IPS-NIHi7 (cell line): Measurements from ENCODE around the gene PARD3.

Experiments used
- DNase-seq: peaks from one replicate; pipeline ENCODE4 v3.0.0; 2012; ENCODE audit warnings: mixed read lengths; ENCODE audit errors: extremely low spot score

PARD3 gene

DNA sequence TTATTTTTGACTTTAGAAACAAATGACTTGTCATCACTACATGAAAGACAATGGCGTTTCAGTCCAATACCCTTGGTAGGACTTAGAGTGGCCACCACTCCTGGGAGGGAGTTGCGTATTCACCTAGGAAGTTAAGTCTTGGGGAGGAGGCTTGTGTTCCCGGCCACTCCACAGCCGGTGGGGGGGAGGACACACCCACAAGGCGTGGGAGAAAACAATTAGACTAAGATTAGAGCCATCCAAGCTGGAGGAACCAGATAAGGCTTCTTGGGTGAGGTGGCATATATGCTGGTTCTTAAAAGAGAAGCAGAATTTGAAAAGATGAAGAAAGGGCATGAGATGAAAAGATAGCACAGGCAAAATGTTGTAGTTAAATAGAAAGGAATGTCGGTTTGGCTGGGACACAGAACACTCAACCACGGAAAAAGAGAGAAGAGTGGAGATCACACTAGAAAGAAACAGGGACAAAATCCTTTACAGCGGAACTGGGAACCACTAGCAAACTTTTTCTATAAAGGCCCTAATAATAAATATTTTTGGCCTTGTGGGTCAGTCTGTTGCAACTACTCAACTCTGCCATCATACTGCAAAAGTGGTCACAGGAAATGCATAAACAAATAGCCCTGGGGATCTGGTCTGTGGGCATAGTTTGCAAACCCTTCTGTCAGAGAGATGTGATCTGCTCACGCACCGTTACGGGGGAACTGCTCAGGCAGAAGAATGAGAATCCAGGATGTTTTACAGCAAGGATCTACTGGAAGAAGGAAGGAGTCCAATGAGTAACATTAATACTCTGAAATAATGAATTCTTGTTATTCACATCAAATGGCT is 651.8 kb downstream of the PARD3 start:
- no peak for DNase-seq

DNA sequence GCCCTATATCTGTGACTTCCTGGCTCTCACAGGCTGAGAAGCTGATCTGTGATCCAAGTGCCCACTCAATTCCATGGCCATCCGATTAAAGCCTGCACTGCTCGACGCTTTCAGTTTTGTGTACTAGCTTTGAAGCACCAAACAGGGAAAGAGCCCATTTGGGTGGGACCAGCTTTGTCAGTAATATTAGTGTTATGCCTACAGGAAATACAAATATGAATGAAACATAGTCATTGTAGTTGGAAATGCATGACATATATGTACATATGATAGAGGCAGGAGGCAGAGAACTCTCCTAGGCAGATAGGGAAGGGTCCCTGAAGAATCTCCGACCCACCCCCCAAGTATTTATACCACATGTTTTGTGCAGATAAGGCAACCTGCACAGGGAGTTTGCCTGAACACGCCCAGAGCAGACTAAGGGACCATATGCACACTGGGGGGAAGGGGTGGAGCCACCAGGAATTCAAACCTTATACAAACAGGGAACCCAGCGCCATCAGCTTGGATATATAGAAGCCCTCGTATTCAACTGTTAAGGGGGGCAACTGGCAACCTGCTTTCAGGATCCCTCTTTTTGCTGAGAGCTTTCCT is 653.2 kb downstream of the PARD3 start:
- DNase-seq, result no peak

DNA sequence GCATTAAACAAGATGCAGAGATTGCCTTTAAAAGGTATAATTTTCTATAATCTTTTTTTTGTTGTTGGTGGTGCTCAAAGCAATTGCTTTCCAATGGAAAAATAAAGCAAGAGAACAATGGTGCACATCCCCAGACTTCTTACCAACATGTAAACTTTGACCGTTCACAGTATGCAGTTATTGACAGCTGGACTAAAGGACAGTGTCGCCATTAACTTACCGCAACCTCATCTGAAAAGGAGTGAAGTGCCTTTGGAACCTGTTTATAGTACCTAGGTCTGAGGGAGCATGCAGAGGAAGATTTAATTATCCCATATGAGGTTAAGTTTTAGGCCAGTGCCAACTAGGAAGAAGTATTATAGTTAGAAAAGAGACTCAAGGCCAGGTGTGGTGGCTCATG is 654.5 kb downstream of the PARD3 start:
- DNase-seq, result no peak

DNA sequence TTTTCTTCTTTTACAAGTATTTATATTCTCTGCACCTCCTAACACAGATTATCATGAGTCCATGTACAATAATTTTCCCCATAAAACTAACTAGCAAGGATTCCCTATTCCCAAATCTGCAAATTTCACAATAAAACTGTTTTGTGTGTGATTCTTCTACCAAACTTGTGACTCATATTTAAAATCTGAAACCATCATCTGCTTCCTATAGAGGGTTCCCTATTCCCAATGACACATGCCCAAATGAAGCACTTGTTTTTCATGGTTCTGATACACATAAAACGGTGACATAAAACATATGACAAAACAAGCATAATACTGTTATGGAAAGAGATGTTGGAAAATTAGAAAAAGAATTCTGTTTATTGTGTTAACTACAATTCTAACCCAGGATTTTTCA is 657.6 kb downstream of the PARD3 start:
- DNase-seq, result no peak

- no peak for DNase-seq
These were observed 658.2 kb downstream of the PARD3 start for GRCh38 chr10:34156781-34157425.

DNA sequence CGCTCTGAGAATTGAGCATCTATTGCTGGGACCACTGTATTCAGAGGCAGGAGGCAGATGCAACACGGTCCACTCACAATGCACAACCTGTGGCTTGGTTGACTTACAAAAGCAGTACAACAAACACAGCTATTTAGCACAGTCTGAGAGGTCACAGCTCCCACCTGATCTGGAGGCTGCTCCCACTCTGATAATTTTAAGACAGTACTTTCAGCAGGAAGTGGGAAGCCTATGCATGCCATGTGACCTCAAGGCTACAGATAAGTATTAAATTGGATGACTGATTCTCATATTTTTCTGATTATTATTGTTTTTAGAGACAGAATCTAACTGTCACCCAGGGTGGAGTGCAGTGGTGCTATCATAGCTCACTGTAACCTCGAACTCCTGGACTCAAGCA is 659.3 kb downstream of the PARD3 start:
- DNase-seq, result no peak

- no peak for DNase-seq
These were observed 660.7 kb downstream of the PARD3 start for GRCh38 chr10:34154383-34154900.

GRCh38 chr10:34153663-34154382 is 661.3 kb downstream of the PARD3 start:
- DNase-seq, result no peak

DNA sequence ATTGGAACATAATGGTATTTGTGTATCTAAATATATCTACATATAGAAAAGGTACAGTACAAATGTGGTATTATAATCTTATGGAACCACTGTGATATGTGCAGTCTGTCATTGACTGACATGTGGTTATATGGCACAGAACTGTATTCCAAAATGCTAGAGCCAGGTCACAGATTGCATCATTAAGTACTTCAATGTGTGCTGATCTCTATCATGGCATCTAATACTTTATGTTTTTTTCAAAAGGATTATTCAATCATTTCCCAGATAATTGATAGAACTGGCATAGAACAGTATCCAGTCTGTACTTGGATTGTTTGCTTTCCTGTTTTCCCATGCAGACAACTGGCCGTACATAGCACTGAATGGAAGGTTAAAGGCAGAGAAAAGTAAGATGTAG is 662.7 kb downstream of the PARD3 start:
- no peak for DNase-seq

DNA sequence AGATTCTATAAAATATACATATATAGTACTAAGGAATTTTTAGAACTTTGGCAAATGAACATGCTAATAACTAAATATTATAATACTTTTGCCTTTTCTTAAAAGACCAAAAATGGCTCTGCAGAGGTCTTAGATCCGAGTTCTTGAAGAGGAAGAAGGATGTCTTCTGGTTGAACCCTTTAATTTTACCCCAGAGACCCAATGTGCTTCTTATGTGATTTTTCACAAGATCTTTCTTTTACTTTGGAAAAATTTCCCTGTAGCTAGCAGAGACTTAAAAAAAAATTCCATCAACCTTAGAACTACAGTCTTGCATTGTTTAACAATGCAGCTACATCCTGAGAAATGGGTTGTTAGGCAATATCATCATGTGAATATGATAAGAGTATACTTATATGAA is 663.2 kb downstream of the PARD3 start:
- DNase-seq, result no peak

GRCh38 chr10:34151481-34151880 is 663.6 kb downstream of the PARD3 start:
- no peak for DNase-seq

DNA sequence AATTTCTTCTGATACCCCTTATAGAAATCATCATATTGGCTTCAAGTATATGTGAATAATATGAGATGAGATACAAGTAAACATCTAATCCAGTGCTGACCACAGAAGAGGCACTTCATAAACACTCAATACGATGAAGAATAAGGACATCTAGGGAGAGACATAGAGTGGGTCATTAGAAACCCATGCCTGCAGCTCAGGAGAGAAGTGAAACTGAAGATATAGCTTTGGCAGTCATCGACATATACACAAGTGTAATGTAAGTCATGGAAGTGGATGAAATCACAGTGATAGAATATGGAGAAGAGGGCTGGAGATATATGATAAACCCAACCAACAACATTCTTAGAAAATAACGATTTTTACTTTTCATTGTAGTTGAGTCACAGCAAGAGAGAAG is 665.0 kb downstream of the PARD3 start:
- no peak for DNase-seq

- no peak for DNase-seq
These were observed 666.8 kb downstream of the PARD3 start for GRCh38 chr10:34148305-34148657.

DNA sequence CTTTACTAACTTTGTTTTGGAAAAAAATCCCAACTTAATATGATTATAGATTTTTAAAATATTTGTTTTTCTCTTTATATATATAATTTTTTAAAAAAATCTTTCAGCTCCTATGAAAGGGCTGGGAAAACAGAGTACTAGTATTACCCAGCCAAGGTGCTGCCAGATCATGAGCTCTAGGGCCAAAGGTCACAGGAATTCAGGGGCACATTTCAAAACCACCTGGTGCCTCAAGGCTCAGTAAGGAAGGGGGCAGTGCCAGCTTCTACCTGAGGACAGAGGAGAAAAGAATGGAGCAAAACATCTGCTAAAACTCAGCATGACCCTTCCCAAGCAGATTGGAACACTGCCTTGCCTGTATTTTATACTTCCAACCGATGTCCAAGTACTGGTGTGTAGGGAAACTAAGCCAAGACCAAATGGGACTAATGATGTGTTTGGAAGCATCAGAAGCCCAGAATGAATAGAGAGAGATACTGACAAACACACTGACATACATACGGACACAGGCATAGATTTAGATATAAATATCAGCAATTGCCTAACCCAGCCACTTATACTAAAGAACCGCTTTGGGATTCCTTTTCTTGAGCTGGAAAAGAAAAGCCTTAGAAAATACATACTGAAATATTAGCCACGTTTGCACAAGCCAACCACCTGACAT is 667.3 kb downstream of the PARD3 start:
- DNase-seq, result no peak

GRCh38 chr10:34145715-34146114 is 669.4 kb downstream of the PARD3 start:
- DNase-seq, result no peak

DNA sequence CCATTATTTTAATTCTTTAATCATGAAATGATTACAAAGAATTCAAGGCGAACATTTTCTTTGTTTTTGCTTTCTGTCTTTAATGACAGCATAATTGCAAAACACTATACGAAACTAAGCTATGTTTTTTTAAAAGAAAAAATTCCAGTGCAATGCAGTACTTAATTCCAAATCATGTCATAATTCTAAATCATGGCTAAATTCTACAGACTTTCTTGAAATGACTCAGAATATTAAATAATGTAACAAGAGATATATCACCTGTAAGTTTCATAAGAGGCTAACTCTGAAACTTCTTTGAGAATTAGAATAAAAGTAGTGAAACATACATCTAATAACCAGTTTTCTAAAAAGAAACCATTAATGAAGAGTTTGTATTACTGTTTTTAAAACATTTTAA is 671.6 kb downstream of the PARD3 start:
- no peak for DNase-seq

GRCh38 chr10:34141032-34141680 is 673.9 kb downstream of the PARD3 start:
- no peak for DNase-seq

DNA sequence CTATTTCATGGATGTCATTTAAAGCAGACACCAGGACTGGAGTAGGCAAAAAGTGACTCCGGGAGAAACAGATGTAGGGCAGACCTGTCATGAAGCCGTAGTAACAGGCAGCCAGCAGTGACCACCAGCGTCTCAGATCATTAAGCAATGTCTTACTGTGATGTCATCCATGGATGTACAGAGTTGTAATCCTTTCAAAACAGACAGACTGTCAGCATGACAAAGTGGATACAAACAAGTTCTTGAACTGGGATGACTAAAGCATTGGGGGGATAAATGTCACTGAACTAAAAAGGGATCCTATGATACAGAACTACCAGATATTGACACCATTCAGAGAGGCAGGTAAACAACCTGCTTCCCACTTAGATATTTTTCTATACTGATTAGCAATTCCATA is 675.5 kb downstream of the PARD3 start:
- no peak for DNase-seq

DNA sequence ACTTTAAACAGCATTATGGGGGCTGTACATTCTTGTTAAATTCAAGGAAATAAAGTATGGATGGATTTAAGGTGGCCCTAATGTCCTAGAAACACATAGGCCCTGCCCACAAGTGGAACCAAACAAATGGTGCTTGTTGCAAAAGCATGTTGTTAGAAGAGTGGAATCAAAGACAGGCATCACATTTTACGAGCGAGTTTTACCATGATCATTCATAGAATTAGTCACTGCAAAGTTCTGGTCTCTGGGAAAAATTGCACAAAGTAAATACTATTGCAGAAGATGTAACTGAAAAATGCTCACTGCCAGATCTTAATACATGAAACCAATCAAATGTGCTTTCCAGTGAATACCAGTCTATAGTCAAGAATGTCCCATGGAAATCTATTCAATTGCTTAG is 677.1 kb downstream of the PARD3 start:
- DNase-seq, result no peak

- no peak for DNase-seq
These were observed 677.9 kb downstream of the PARD3 start for GRCh38 chr10:34137201-34137600.

GRCh38 chr10:34135515-34135914 is 679.6 kb downstream of the PARD3 start:
- DNase-seq, result no peak
